K562 (cell line): ENCODE results near the gene TERB1. TPM values are rescaled to one million over a fixed set of nuclear protein-coding genes. Genes with fewer than 3 reads are reported as not detected.
A peak's percentile ranks its signal among the peaks of the same experiment; 100 is the strongest.

Source experiments
- EZH2 ChIP-seq: IDR thresholded peaks from 2 replicates; pipeline ENCODE4 v1.6.1; 2012; ENCODE audit warnings: low read depth, mild to moderate bottlenecking, inconsistent platforms, low read length, borderline replicate concordance
- HOXB6 ChIP-seq: fragments of 250-450 bp; sonication (Bioruptor Pico); IDR thresholded peaks from 2 replicates; pipeline ENCODE4 v1.5.1; 2022; ENCODE audit warnings: mild to moderate bottlenecking, borderline replicate concordance
- MBD2 ChIP-seq: sonication (generic); IDR thresholded peaks from 2 replicates; pipeline ENCODE4 v1.6.1; 2016; ENCODE audit warnings: low read depth, borderline replicate concordance
- PTRF ChIP-seq: fragments of 450-650 bp; IDR thresholded peaks from 2 replicates; pipeline ENCODE4 v1.6.1; 2016; ENCODE audit warnings: mild to moderate bottlenecking, missing genetic modification characterization, missing compliant biosample characterization
- WHSC1 ChIP-seq: IDR thresholded peaks from one replicate; pipeline ENCODE4 v1.6.1; 2012; ENCODE audit warnings: low read length, control low read depth, inconsistent platforms
- ZFX ChIP-seq: sonication (generic); formaldehyde crosslinking; IDR thresholded peaks from 2 replicates; pipeline ENCODE4 v1.8.0; 2022; ENCODE audit warnings: mild to moderate bottlenecking, missing genetic modification reagents, moderate library complexity
- ZKSCAN8 ChIP-seq: fragments of 200-800 bp; sonication (Bioruptor generic); IDR thresholded peaks from 2 replicates; pipeline ENCODE4 v1.6.1; 2016; ENCODE audit warnings: missing genetic modification characterization, missing compliant biosample characterization
- ZZZ3 ChIP-seq: fragments of 450-650 bp; IDR thresholded peaks from 2 replicates; pipeline ENCODE4 v1.6.1; 2016; ENCODE audit warnings: antibody characterized with exemption, mild to moderate bottlenecking, moderate library complexity
- polyA plus RNA-seq, 8 experiments: library from polyadenylated mRNA; depleted of rRNA in 4 of 8; stranded (reverse) in 5 of 8; unstranded in 3 of 8; fragments of >200 nt; fragmentation: Nextera tagmentation in 2 of 8; fragmentation: Illumina TruSeq in 1 of 8; extraction: Ambion mirVana in 2 of 8; extraction: Trizol in 1 of 8; gene quantifications; 2 replicates each; pipeline versions ENCODE4 v1.2.1 to v1.2.3, GENCODE V29; 2011 to 2014; ENCODE audit warnings: inconsistent platforms in 1 of 8, missing spikeins in 1 of 8
- total RNA-seq, 7 experiments: library from RNA; depleted of rRNA in 6 of 7; stranded (reverse); fragments of >200 nt in 6 of 7; fragmentation: Illumina TruSeq in 2 of 7; extraction: Trizol in 2 of 7; gene quantifications; 2 replicates each; pipeline versions ENCODE4 v1.2.1 to v1.2.3, GENCODE V29; 2011 to 2021; ENCODE audit warnings: low replicate concordance in 1 of 7
- TF ChIP-seq, protein P1 (sequence below), 2 experiments: fragments of 450-650 bp; formaldehyde crosslinking in 1 of 2; IDR thresholded peaks; 2 replicates each; pipeline versions ENCODE4 v1.4.0 to v1.6.1; 2014 to 2020; ENCODE audit warnings: mild to moderate bottlenecking in 2 of 2, borderline replicate concordance in 1 of 2, low read depth in 1 of 2
- TF ChIP-seq, protein P2 (sequence below): fragments of 450-650 bp; IDR thresholded peaks from 2 replicates; pipeline ENCODE4 v1.6.1; 2018; ENCODE audit not compliant: partially characterized antibody
- TF ChIP-seq, protein P3 (sequence below): fragments of 450-650 bp; formaldehyde crosslinking; IDR thresholded peaks from 2 replicates; pipeline ENCODE4 v1.4.0; 2022; ENCODE audit warnings: missing genetic modification characterization

The TERB1 gene
- total and polyA plus RNA-seq, 9 of the 15 experiments (the other 6 are each of a cell fraction or from before 2014, with no cell fraction given) = not detected

DNA sequence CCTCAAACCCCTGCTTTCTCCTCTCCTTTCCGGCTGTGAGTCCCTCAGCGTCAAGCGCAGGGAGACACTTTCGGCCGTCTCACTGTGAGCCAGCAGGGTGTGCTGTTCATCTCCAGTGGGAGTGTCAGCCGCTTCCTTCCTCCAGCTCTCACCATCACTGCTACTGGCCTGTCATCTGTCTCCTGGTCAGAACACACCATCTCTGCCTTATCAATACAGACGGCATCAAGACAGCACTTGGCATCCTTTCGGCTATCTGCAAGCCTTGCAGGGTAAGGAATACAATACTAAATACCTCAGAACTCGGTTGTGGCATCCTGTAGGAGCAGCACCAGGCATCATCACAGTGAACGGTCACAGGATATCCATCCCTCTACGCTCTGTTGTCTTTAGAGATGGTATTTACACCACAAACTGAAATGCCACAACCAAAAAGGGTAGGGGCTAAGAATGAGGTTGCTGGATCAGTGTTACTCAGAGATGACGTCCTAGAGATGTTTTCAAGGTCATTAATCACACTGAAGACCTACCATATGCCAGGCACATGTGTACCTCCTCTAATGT is 84.2 kb downstream of the TERB1 start (continued):
- TF ChIP-seq, protein P1, sequence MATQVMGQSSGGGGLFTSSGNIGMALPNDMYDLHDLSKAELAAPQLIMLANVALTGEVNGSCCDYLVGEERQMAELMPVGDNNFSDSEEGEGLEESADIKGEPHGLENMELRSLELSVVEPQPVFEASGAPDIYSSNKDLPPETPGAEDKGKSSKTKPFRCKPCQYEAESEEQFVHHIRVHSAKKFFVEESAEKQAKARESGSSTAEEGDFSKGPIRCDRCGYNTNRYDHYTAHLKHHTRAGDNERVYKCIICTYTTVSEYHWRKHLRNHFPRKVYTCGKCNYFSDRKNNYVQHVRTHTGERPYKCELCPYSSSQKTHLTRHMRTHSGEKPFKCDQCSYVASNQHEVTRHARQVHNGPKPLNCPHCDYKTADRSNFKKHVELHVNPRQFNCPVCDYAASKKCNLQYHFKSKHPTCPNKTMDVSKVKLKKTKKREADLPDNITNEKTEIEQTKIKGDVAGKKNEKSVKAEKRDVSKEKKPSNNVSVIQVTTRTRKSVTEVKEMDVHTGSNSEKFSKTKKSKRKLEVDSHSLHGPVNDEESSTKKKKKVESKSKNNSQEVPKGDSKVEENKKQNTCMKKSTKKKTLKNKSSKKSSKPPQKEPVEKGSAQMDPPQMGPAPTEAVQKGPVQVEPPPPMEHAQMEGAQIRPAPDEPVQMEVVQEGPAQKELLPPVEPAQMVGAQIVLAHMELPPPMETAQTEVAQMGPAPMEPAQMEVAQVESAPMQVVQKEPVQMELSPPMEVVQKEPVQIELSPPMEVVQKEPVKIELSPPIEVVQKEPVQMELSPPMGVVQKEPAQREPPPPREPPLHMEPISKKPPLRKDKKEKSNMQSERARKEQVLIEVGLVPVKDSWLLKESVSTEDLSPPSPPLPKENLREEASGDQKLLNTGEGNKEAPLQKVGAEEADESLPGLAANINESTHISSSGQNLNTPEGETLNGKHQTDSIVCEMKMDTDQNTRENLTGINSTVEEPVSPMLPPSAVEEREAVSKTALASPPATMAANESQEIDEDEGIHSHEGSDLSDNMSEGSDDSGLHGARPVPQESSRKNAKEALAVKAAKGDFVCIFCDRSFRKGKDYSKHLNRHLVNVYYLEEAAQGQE (IDR thresholded peaks at IDR 0.05; ENCODE audit: borderline replicate concordance) = peak; percentile 33; the same call in 1 of the 2 replicates
- TF ChIP-seq, protein P1 (CRISPR knock-in tag; IDR thresholded peaks at IDR 0.05; ENCODE audit: low read depth) = no peak
- TF ChIP-seq ZKSCAN8 (CRISPR knock-in tag) (no peak), HOXB6 (no peak), PTRF (tag) (no peak), WHSC1 (no peak), ZZZ3 (no peak), MBD2 (no peak), ZFX (CRISPR knock-in tag) (no peak), EZH2 (no peak)
- TF ChIP-seq, protein P2, sequence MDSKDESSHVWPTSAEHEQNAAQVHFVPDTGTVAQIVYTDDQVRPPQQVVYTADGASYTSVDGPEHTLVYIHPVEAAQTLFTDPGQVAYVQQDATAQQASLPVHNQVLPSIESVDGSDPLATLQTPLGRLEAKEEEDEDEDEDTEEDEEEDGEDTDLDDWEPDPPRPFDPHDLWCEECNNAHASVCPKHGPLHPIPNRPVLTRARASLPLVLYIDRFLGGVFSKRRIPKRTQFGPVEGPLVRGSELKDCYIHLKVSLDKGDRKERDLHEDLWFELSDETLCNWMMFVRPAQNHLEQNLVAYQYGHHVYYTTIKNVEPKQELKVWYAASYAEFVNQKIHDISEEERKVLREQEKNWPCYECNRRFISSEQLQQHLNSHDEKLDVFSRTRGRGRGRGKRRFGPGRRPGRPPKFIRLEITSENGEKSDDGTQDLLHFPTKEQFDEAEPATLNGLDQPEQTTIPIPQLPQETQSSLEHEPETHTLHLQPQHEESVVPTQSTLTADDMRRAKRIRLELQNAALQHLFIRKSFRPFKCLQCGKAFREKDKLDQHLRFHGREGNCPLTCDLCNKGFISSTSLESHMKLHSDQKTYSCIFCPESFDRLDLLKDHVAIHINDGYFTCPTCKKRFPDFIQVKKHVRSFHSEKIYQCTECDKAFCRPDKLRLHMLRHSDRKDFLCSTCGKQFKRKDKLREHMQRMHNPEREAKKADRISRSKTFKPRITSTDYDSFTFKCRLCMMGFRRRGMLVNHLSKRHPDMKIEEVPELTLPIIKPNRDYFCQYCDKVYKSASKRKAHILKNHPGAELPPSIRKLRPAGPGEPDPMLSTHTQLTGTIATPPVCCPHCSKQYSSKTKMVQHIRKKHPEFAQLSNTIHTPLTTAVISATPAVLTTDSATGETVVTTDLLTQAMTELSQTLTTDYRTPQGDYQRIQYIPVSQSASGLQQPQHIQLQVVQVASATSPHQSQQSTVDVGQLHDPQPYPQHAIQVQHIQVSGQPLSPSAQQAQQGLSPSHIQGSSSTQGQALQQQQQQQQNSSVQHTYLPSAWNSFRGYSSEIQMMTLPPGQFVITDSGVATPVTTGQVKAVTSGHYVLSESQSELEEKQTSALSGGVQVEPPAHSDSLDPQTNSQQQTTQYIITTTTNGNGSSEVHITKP = no peak
- TF ChIP-seq, protein P3, sequence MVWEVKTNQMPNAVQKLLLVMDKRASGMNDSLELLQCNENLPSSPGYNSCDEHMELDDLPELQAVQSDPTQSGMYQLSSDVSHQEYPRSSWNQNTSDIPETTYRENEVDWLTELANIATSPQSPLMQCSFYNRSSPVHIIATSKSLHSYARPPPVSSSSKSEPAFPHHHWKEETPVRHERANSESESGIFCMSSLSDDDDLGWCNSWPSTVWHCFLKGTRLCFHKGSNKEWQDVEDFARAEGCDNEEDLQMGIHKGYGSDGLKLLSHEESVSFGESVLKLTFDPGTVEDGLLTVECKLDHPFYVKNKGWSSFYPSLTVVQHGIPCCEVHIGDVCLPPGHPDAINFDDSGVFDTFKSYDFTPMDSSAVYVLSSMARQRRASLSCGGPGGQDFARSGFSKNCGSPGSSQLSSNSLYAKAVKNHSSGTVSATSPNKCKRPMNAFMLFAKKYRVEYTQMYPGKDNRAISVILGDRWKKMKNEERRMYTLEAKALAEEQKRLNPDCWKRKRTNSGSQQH (CRISPR knock-in tag) = 0 out of 2 replicates have a peak, but pooled peaks have one; percentile 7
